NCI-H524 treated with DMSO at 0.1 percent for 48 hours (cell line): ENCODE data around the gene RAMACL.

Experiments used
- DNase-seq: peaks from one replicate; lab custom pipeline; 2025; lab: John Stamatoyannopoulos, UW

Gene RAMACL

DNA sequence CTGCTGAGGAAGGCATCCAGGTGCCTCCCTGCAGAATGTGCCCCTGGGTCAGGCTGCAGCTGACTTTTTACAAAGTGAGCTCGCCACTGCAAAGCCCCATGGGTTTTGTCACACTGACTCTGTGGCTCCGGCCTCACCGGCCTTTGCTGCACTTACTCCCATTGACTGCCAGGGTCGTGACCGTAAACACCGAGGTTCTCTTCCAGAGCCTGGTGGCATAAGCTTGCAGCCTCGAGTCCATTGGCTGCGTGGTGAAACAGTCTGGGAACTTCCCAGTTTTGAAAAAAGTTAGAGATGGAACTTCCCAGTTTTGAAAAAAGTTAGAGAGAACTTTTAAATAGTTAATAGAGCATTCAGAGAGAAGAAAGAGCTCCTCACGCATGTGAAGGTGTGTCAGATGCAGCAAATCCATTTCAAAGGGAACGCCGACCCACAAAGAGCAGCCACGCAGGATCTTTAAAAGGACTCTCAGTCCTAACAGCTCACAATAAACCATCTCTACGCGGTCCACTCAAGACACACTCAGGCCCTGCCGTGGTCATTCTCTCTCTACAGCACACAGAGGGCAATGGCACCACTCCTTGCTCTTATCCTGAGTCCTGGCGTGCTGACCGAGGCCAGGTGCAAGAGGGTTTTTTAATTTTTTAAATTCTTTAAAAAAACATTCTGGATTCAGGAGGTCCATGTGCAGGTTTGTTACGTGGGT lies 12.8 kb downstream of the RAMACL start:
- DNase-seq = no peak

DNA sequence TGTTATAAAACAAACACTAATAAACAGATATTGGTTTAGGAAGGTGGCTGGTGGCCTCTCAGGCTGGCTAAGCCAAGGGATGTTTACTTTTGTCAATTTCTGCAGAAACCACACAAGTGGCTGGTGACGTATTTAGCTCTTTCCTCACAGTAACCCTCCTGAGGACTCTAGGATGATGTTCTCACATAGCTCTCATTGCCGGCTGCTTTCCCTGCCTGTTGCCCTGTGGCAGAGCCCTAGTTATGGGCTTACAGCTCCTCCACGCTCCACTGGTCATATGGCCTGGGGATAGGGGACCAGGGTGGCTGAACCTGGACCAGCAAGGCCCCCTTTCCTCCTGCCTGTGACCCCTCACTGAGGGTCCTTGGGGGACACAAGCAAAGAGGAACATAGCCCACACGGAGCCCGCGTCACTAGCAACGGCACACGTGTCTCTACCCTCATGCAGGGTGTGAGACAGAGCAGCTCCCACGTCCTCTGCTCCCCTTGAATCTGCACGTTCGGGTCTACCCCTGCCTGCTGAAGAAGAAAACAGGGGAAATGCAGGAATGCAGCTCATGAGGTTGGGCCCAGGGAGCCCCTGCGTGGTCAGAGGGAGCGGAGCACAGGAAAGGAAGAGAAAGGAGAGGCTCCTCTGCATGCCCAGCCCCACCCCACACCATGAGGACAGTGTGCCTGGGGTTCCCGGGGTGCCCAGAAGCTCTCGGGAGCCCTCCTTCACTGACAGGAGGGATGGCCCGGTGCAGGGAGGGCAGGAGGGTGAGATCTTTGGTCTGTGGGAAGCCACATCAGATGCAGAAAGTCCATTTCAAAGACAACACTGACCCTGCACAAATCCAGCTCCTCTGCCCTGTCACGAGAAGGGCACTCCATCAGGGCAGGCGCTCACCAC lies 13.9 kb downstream of the RAMACL start:
- no peak for DNase-seq

DNA sequence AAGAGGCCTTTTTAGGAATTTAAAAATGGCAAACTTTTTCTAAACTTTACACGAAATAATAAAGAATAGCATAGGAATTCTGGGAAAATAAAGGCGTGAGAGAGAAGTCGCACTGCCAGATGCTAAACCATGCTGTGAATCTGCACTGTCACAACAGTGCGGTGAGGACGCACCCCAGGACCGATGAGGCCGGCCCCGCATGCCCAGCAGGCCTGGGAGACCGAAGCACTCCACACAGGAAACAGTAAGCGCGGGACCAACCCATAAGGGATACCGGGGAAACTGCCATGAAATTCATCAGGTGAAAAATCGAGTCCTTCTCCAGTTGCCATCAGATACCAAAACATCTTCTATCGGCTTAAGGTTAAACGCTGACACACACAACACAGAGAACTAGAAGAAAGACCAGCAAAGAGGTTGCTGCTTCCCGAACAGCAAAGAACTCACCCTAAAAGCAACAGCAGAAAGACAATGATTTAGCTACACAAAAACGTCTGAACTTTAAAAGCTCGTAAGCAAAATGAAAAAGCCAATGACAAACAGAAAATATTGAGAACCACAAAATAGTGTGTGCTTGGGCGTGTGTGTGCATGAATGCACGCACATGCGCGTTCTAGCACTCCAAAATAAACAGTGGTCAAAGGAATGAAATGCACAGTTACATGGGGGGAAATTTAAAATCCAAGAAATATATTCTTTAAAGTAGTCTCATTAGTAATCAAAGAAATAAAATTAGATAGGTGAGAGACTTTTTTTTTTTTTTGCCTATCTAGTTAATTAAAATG lies 15.4 kb downstream of the RAMACL start:
- DNase-seq = no peak

DNA sequence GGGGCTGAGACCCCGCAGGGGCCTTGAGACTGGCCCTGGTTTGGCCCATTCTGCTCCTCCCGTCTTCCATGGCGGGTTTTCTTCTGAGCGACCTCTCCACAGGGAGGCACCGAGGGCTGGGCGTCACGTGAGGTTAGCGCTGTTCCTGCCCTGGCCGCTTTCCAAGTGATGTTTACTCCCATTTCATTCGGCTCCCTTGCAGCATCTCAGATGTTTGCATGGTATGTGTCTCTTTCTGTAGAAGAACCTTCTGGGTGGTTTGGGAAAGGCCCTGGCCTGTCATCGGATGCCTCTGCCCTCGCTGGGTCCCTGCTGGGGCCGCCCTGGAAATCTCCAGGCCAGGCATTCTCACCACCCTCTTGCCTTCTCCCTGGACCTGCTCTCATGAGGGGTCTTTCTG lies 17.3 kb downstream of the RAMACL start:
- DNase-seq = no peak

DNA sequence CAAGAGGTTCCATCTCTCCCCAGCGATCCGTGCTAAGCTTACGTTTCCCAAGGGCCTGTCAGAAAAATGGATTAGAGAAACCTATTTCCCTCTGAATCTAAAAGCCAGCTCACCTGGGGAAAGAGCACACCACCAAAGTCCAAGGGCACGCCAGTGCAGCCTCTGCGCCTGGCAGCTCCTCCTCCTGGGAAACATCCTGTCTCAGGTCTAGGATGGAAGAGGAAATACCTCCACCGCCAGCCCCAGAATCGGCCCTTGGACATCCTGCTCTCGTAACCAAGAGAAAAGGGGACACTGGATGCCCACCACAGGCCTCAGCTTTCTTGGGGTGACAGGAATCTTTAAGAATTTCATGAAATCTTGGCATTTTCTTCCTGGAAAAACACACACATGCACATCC lies 18.7 kb downstream of the RAMACL start:
- no peak for DNase-seq

DNA sequence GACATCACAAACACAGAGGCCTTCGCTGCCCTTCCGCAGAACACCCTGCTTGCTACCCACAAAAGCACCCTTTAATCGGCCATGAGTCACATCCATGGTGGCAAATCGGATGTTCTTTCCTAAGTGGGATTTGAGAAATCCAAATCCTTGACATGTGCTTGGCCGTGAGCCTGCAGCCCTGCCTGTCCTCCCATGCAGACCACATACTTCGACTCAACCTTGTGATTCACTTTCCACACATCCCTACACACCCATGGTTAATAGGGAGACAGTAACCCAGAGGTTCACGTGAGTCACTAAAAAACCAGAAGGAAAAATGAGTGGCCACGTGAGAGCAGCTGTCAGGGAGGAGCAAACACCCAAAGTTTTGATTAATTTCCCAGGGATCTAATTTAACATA lies 19.4 kb downstream of the RAMACL start:
- DNase-seq = no peak

DNA sequence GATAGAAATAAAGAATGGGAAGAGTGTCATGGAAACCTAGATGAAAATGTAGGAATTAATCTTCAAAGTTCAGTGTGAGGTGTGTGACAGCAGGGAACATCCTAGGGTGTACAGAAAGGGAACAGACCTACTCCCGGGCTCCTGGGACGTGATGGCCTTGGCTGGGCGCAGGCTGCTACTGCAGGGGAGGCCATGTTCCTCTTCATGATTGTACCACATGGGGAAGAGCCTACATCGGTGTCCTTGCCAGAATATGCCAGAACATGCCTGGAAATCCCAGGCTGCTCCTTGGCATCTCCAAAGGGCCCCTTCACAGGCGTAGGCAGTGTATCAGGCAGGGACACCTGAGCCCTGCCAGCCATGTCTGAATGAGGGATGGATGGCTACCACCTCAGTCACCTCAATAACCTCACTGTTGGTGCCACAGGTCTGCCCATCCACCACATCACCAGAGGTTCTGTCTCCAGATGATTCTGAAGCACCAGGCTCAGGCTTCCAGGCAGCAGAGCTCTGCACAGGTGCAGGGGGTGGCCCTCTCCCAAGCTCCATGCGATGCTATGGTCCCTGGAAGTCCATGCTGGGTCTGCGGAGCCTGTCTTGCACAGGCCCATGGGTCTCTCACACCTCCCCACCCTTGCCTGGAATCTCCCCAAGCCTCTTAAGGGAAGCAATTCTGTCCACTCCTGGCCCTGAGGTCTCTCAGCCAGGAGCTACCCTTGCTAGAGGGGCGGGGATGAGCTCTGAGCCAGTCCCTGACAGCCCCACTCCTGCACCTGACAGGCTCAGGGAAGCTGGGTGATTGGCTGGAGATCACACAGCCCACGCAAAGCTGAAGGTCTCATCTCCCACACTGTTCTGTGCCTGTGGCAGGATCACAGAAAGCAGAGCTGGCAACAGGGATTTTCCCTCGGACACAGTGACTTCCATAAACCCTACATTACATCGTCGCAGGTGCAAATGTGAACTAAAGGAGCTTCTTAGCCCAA lies 20.2 kb downstream of the RAMACL start:
- no peak for DNase-seq

DNA sequence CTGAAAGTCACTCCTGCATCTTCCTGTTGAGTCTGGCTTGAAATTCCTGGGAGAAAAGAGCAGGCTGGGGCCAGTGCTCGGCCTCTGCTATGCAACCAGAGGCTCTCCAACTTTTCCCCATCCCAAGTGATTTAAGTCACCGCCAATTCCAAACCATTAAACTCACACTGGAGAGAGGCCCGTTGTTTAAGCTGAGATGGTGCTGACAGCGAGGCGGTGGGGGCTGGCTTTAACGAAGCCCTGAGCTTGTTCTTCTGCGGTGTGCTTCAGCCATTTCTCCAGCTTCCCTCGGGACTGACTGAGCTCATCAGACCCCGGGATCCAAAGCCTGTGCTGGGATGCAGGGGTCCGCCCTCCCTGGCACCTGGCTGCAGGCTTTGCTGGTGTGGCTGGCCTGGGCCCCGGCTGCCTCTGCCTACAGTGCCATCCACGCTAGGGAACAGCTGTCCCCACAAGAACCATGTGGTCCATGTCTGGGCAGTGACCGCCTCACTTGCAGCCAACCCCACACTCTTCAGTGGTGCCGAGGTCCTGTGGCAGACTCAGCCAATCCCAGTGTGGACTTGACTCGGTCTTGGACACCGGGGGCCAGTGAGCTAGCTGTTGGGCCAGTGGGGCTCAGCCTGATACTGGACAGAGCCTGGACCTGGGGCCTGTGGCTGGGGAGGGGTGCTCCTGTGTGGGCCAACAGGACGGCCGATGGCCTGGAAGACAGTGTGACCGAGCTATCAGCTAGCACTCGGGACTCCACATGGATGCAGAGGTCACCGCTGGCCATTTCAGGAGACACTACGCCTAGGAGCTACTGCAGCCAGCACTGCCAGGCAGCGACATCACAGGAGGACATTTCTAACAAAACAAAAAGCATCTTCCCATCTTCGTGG lies 21.2 kb downstream of the RAMACL start:
- no peak for DNase-seq

DNA sequence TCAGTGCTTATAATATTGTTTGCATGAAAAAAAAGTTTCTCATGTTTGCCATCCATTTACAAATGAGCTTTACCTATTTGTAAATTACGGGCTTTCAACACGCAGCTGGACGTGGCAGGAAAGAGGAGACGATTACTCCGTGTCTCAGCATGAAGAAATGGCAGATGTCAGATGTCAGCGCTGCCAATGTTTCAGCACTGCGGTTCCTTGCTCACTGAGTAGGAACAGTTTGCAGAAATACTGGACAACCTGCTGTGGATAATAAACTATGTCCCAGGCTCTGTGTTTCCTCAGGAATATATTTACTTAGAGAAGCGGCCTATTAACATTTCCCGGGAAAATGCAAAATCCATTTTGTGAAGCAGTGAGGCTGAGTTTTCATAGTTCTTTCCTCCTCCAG lies 22.7 kb downstream of the RAMACL start:
- no peak for DNase-seq

DNA sequence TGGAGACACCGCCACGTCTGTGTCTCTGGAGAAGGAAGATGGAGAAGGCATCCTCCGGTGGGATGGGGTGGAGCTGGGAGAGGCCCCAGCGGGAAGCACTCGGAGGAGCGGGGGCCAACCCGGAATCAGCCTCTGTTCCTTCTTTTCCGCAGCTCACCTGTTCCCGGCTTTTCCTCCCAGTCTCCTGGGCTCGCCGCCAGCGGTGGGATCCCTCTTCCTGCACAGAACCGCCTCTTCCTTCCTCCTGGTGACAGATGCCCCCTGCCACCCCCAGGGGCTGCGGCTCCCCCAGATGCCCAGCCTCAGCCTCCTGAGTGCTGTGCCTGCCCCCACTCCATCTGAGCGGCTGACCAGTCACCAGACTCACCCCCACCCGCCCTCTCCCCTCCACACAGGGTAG lies 23.3 kb downstream of the RAMACL start:
- no peak for DNase-seq

DNA sequence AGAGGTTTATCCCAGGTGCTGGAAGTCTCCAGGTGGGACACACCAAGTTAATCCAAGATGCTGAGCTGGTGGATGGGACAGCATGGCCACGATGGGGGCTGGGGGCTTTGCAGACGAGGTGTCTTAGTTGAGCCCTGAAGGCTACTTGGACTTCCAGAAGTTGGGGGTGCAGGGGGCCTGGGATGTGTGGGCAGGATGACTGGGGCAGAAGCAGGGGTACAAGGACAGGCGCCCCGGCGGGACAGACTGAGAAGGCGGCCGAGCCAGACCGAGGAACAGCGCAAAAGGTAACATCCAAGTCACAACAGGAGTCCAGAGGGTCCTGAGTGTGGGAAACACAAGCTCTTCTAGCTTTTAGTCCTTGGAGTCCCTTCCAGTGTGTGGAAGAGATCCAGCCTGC lies 23.8 kb downstream of the RAMACL start:
- no peak for DNase-seq

DNA sequence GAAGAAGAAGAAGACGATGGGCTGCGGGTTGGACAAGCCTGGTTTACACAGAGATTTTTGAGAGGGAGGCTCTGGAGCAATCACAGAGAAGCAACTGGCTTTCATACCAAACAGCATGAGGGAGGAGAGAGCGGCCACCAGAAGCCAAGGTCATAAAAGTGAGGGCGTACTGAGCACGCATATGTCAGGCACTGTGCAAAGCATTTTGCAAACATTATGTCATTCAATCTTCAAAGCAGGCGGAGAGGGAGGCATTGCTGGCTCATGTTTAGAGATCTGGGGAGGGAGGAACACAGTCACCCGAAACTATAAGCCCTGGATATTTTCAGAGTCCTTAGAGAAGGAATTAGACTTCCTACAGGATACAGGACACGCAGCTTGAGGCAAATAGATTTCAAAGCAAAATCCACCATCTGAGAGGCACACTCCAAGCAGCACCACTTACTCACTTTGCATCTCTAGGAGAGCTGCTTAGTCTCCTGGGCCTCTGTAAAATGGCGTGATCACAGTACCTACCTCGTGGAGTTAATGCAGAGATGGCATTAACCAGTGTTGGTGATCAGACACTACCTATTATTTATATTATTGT lies 24.6 kb downstream of the RAMACL start:
- DNase-seq = no peak

DNA sequence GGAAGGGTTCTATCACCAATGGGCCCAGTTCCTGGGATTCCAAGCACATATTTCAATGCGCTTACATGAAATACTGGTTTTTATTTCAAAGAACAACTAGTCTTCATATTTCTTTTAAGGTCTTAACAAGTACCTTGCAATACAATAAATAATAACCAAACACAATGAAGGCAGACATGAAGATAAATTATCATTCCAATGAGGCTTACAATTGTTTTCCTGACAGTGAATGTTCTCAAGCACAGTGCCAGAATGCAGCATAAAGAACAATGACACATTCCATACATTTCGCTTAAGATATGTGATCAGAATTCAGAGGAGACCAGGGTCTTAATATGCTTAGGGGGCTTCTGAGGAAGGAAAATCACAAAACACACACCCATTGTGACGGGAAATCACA lies 26.3 kb downstream of the RAMACL start:
- no peak for DNase-seq

DNA sequence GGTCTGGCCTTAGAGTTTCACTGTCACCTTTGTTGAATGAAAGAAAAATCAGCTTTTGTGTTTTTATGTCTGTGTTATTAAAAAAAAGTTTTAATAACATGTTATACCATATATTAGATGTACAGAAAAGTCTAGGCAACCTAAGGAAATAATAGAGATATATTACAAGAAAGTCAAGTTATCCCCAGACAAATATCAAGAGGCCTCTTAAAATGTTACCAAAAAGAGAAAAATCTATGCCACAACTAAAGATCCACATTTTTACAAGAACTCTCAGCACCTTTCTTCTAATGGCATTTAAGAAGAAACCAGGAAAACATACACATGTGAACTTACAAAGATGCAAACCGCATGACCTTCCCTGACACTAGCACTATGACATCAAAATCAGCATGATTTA lies 26.8 kb downstream of the RAMACL start:
- DNase-seq = no peak

DNA sequence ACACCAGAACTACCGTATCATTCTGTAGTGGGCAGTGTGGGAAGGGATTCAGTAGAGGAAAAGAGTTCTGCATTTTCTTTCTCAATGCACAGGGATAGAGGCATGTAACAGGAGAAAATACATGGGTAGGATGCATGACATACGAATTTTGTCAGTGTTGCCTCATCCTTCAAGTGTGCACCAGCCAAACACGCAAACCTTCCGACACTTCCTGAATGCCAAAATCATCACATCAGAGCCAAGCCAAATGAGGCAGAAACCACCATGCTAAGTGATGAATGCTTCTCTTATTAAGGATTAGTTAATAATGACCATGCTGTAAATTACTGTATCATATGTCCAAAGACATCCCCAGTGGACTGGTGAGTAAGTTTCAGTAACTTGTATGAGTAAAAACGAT lies 27.3 kb downstream of the RAMACL start:
- DNase-seq = no peak

DNA sequence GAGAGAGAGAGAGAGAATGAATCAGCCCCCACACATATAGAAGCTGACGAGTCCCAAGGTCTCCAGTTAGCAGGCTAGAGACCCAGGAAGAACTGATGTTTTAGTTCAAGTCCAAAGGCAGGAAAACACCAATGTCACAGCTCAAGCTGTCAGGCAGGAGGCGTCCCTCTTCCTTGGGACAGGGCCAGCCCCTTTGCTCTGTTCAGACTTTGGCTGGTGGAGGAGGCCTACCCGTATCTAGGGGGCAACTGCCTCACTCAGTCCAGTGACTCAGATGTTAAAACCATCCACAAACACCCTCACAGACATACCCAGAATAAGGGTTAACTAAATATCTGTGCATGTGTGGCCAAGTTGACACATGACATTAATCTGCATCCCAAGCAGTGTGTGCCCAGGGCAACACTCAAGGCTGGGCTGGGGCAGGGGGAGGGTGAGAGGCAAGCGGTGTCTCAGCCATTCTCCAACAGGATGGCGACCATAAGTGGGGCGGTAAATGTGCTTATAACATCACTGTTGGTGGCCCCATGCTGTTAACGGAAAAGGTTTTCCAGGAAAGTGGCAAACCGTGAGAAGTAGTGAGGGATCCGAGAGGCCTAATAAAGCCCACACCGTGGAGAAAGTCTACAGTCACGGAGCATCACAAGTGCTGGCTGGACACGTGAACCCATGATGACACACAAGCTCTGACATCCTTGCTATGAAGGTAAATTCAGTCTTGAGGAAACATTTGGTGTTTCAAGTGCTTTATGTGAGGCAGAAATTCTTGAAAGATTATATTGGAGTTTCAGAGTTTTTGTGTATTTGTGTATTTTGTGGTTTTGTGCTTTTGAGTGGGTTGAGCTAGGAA lies 28.1 kb downstream of the RAMACL start:
- no peak for DNase-seq

DNA sequence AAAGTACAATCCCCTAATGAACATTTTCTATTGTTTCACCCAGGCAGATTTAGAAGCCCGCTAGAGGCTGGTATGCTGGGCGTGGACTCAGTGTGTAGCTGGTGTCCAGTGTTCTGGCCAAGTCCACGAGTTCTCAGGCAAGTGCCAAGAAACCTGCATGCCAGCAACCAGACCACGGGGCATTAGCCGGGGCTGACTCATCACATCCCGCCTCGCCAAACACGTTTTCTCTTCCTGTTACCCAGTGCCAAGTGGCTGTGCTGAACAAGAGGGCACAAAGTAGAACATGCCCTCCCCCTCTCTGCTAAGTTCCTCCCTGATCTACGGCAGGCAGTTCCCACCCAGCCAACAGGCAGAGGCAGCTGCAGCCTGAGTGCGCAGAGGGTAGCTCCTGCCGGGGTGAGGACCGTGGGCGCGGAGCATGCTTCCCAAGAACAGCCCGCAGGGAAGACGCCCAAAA lies 29.6 kb downstream of the RAMACL start:
- no peak for DNase-seq

DNA sequence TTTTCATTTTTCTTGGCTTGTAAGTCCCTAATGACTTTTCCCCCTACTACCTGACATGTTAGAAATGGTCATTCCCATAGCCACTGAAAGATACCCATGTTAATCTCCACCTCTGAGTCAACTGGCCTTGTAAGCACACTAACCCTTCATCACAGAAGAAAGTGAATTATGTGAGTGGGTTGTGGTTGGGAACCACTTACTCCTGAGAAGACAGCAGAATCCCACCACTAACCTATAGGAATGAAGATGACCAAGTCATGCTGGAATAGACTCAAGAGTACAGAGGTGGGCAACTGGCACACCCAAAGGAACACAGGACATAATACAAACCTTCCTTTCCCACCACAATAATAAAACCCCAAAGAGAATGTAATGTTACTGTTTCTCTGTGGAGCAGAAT lies 30.1 kb downstream of the RAMACL start:
- no peak for DNase-seq

DNA sequence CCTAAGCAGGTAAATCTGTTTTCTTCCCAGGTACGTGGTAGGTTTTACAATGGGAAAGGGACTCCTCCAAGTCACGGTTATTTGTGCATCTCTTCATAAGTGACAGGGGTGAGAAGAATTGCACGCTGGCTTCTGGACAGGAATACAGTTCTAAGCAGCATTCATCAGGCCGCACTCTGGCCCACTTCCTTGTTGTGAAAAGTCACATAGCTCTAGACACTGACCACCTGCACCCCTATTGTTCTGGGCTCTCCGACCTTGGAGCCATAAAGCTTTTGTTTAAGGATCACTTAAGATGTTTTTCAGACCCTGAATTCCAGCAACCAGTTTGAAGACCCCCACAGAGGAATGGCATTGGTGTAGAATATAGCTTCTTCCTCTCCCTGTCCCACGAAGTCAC lies 31.4 kb downstream of the RAMACL start:
- DNase-seq = no peak
